HEK293 (cell line): ENCODE measurements around the gene SLC35G6.
"Not testable (repeated sequence)": the region's sequence is repeated elsewhere in the genome, so short reads cannot be mapped to it uniquely, and the experiment has no call there.

Experiments used
- MYNN ChIP-seq: fragments of 450-650 bp; formaldehyde crosslinking; IDR thresholded peaks from 2 replicates; pipeline ENCODE4 v1.5.1; 2016; ENCODE audit warnings: missing biosample characterization, missing genetic modification characterization, borderline replicate concordance
- YY1 ChIP-seq: fragments of 450-650 bp; formaldehyde crosslinking; IDR thresholded peaks from 2 replicates; pipeline ENCODE4 v1.5.1; 2018; ENCODE audit warnings: missing biosample characterization, missing genetic modification characterization
- ZBTB7A ChIP-seq: fragments of 450-650 bp; formaldehyde crosslinking; IDR thresholded peaks from 2 replicates; pipeline ENCODE4 v1.5.1; 2016; ENCODE audit warnings: low read depth, missing biosample characterization, missing genetic modification characterization
- ZNF777 ChIP-seq: fragments of 450-650 bp; formaldehyde crosslinking; IDR thresholded peaks from 2 replicates; pipeline ENCODE4 v1.5.1; 2017; ENCODE audit warnings: missing biosample characterization, missing genetic modification characterization, borderline replicate concordance
- TF ChIP-seq, protein P1 (sequence below): fragments of 450-650 bp; formaldehyde crosslinking; IDR thresholded peaks from 2 replicates; pipeline ENCODE4 v1.5.1; 2016; ENCODE audit warnings: missing biosample characterization, missing genetic modification characterization

DNA sequence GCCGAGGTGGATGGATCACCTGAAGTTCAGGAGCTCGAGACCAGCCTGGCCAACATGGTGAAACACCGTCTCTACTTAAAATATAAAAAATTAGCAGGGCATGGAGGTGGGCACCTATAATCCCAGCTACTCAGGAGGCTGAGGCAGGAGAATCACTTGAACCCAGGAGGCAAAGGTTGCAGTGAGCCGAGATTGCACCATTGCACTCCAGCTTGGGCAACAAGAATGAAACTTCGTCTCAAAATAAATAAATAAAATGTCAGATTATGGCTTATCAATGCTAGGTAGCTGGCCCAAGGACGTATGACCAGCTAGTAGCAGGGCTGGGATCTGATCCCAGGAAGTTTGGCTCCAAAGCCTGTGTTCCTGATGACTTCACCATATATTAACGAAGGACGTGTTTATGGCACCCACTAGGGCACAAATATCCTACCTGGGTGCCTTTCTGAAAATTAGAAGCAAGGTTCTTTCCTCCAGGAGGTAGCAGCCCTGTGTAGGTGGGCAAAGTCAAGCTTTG lies 10.7 kb upstream of the SLC35G6 start:
- not testable (repeated sequence) for TF ChIP-seq YY1, ZBTB7A, ZNF777, MYNN (tag by site-specific recombination)
- TF ChIP-seq, protein P1, sequence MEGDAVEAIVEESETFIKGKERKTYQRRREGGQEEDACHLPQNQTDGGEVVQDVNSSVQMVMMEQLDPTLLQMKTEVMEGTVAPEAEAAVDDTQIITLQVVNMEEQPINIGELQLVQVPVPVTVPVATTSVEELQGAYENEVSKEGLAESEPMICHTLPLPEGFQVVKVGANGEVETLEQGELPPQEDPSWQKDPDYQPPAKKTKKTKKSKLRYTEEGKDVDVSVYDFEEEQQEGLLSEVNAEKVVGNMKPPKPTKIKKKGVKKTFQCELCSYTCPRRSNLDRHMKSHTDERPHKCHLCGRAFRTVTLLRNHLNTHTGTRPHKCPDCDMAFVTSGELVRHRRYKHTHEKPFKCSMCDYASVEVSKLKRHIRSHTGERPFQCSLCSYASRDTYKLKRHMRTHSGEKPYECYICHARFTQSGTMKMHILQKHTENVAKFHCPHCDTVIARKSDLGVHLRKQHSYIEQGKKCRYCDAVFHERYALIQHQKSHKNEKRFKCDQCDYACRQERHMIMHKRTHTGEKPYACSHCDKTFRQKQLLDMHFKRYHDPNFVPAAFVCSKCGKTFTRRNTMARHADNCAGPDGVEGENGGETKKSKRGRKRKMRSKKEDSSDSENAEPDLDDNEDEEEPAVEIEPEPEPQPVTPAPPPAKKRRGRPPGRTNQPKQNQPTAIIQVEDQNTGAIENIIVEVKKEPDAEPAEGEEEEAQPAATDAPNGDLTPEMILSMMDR, result not testable (repeated sequence)
